Cardiac septum (tissue), 1 donor: Measurements from ENCODE around the gene TRIP13. TPM values are rescaled to one million over a fixed set of nuclear protein-coding genes. Genes with fewer than 3 reads are reported as not detected.
A peak's percentile ranks its signal among the peaks of the same experiment; 100 is the strongest.

Source experiments
- DNase-seq: peaks from one replicate; pipeline ENCODE4 v3.0.0-alpha.2; 2020; ENCODE audit warnings: low spot score
- intact Hi-C: fragments of 100-400 bp; cut with DNase I; formaldehyde crosslinking; loops from one replicate; pipeline ENCODE4 v1.14.0; 2022
- total RNA-seq: library from RNA; stranded (reverse); fragmentation: NEBNext Ultra II Directional; extraction: Animal tissue kit (Norgen Biotek cat#: 25700); gene quantifications from one replicate; pipeline ENCODE4 v1.2.1, GENCODE V29; 2021
- donor health status: DM: no; HTN: no; CAD: no.

Gene TRIP13
- total RNA-seq, 1 donor from 2014 or later, result 0.57 TPM

- intact Hi-C loops, result no loop called here
- peak; percentile 77 for DNase-seq
Observed at GRCh38 chr5:958701-959571, 66.3 kb downstream of the TRIP13 start.

GRCh38 chr5:959581-960531 is 67.2 kb downstream of the TRIP13 start:
- intact Hi-C loops, result no loop called here
- peak; percentile 65 for DNase-seq

- intact Hi-C loops, result no loop called here
- DNase-seq, result peak; percentile 76
Observed at GRCh38 chr5:960551-960950, 67.9 kb downstream of the TRIP13 start.

- peak; percentile 72 for DNase-seq
- intact Hi-C loops, result no loop called here
Observed at GRCh38 chr5:961002-961710, 68.5 kb downstream of the TRIP13 start.

- DNase-seq, result peak; percentile 72
Observed at GRCh38 chr5:961711-962240, 69.1 kb downstream of the TRIP13 start.

GRCh38 chr5:962386-962785 is 69.7 kb downstream of the TRIP13 start:
- peak; percentile 60 for DNase-seq

More at GRCh38 chr5:961711-962240, 69.1 kb downstream of the TRIP13 start:
- intact Hi-C loops, result no loop called here

GRCh38 chr5:962801-963200 is 70.1 kb downstream of the TRIP13 start:
- intact Hi-C loops, result no loop called here
- DNase-seq, result peak; percentile 72

More at GRCh38 chr5:962386-962785, 69.7 kb downstream of the TRIP13 start:
- intact Hi-C loops, result no loop called here

- DNase-seq, result peak; percentile 44
- intact Hi-C loops, result no loop called here
Observed at GRCh38 chr5:963310-963672, 70.6 kb downstream of the TRIP13 start.

- intact Hi-C loops, result no loop called here
- DNase-seq, result peak; percentile 74
Observed at GRCh38 chr5:963673-964531, 71.2 kb downstream of the TRIP13 start.

- intact Hi-C loops, result no loop called here
- DNase-seq, result peak; percentile 36
Observed at GRCh38 chr5:964821-965220, 72.1 kb downstream of the TRIP13 start.

GRCh38 chr5:965604-966344 is 73.1 kb downstream of the TRIP13 start:
- DNase-seq, result peak; percentile 38
- intact Hi-C loops, result no loop called here

- intact Hi-C loops, result no loop called here
- no peak for DNase-seq
Observed at GRCh38 chr5:966345-966710, 73.6 kb downstream of the TRIP13 start.

- intact Hi-C loops, result no loop called here
- DNase-seq, result no peak
Observed at GRCh38 chr5:966941-967340, 74.3 kb downstream of the TRIP13 start.

Other genes starting within 250 kb of the TRIP13 start
- 7.3 TPM for gene TPPP, start 199.5 kb upstream of the TRIP13 start, total RNA-seq
- gene ZDHHC11B, start 108.2 kb upstream of the TRIP13 start, total RNA-seq, result 5.5 TPM
- 10.6 TPM for gene ZDHHC11, start 41.9 kb upstream of the TRIP13 start, total RNA-seq
- 25.9 TPM for gene BRD9, start 83 bp upstream of the TRIP13 start, total RNA-seq
- gene NKD2, start 115.9 kb downstream of the TRIP13 start, total RNA-seq, result 3.6 TPM
- 127 TPM for gene SLC12A7, start 219.2 kb downstream of the TRIP13 start, total RNA-seq